Muscle layer of duodenum (tissue), 2 donors: ENCODE measurements around the gene MIA3.

Source experiments
- H3K27ac ChIP-seq: one replicate; pipeline ENCODE4 v1.7.0; 2013; ENCODE audit warnings: mild to moderate bottlenecking, low read length
- H3K27me3 ChIP-seq: one replicate; pipeline ENCODE4 v1.7.0; 2013; ENCODE audit warnings: low read depth, mild to moderate bottlenecking, control low read depth, low read length
- H3K36me3 ChIP-seq, 2 donors: one replicate each; pipeline ENCODE4 v1.7.0; 2013; ENCODE audit warnings: low read length in 2 of 2, control low read depth in 1 of 2, mild to moderate bottlenecking in 1 of 2; ENCODE audit not compliant: insufficient read depth in 2 of 2, control insufficient read depth in 1 of 2
- H3K4me1 ChIP-seq, 2 donors: one replicate each; pipeline ENCODE4 v1.7.0; 2013; ENCODE audit warnings: low read length in 2 of 2, mild to moderate bottlenecking in 2 of 2, control low read depth in 1 of 2, moderate library complexity in 1 of 2; ENCODE audit not compliant: insufficient read depth in 2 of 2, control insufficient read depth in 1 of 2
- H3K4me3 ChIP-seq, 2 donors: one replicate each; pipeline ENCODE4 v1.7.0; 2013; ENCODE audit warnings: low read length in 2 of 2, low read depth in 1 of 2, mild to moderate bottlenecking in 1 of 2
- H3K9me3 ChIP-seq, 2 donors: one replicate each; pipeline ENCODE4 v1.7.0; 2013; ENCODE audit warnings: low read length in 2 of 2, control low read depth in 1 of 2, mild to moderate bottlenecking in 1 of 2; ENCODE audit not compliant: control insufficient read depth in 1 of 2
- donor health status: healthy.

The MIA3 gene

DNA sequence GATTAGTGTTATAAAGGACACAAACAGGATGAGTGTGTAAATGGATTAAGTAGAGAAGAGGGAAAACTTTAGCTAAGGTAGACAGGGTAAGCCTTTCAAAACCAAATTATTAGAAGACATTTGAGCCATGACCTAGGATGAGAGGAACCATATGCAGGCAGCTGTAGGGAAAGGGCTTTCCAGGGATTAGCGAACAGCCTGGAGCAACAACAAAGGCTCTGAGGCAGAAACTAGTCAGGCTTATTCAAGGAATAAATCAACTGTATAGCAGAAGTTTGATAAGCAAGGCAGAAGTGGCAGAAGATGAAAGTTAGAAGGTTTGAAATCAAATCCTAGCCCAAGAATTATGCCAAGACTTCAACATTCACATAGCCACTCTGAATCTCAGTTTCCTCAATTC, 73.1 kb downstream of the MIA3 start:
- peaks cover 11 to 15% of the 10 kb centered on the region in 2 donors for H3K36me3 ChIP-seq
- no peaks in the 10 kb centered on the region for H3K9me3 ChIP-seq
- no peaks in the 10 kb centered on the region for H3K27me3 ChIP-seq
- no peak overlapping the region for H3K27ac ChIP-seq
- H3K4me1 ChIP-seq = no peaks in the 10 kb centered on the region
- H3K4me3 ChIP-seq = no peak overlapping the region

DNA sequence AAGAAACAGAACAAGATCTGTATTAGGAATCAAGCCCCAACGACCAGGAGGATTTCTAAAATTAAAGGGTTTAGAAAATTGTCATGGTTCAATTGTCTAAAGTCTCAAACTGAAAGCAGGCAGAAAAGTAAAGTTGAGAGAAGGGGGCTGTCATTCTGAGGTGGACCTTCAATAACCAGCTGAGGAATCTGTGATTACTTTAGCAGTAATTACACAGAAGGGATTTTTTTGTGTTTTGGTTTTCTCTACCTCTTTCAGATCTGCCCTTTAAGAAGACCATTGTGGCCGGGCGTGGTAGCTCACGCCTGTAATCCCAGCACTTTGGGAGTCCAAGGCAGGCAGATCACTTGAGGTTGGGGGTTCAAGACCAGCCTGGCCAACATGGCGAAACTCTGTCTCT, 77.0 kb downstream of the MIA3 start:
- peaks cover 0 to 4% of the 10 kb centered on the region in 2 donors for H3K36me3 ChIP-seq
- H3K9me3 ChIP-seq = no peaks in the 10 kb centered on the region
- no peak overlapping the region for H3K27ac ChIP-seq
- H3K27me3 ChIP-seq = no peaks in the 10 kb centered on the region
- no peak overlapping the region for H3K4me3 ChIP-seq
- no peaks in the 10 kb centered on the region for H3K4me1 ChIP-seq

DNA sequence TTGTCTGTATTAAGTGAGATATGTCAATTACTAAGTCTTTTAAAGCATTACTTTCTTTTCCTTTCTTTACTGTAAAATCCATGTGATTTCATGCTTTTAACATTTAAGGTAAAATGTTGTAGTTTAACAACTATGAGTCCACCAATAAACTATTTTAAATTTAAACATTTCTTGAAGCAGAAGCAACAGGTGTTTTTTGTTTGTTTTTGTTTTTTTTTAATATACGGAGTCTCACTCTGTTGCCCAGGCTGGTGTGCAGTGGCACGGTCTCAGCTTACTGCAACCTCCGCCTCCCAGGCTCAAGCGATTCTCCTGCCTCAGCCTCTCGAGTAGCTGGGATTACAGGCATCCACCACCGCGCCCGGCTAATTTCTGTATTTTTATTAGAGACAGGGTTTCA, 78.8 kb downstream of the MIA3 start:
- Histone ChIP-seq H3K36me3 (no peaks in the 10 kb centered on the region), H3K27ac (no peak overlapping the region), H3K4me3 (no peak overlapping the region), H3K9me3 (no peaks in the 10 kb centered on the region), H3K27me3 (no peaks in the 10 kb centered on the region), H3K4me1 (no peaks in the 10 kb centered on the region)

DNA sequence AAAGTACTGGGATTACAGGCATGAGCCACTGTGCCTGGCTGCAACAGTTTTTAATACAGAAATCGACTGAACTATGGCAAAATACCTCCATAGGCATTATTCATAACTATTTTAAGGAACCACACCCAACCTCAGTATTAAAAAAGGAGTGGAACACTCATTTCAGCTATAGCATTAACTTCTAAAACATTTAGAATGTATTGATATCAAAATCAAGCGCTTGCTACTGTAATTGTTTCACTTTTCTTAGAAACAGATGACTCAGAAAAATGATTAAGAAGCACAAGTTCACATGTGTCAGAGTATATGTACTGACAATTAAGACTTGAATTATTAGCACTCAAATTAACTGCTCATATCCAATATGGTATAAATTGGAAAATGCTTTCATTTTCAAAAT, 79.3 kb downstream of the MIA3 start:
- Histone ChIP-seq H3K27me3 (no peaks in the 10 kb centered on the region), H3K9me3 (no peaks in the 10 kb centered on the region), H3K36me3 (peaks cover 0 to 2% of the 10 kb centered on the region in 2 donors), H3K27ac (no peak overlapping the region), H3K4me3 (no peak overlapping the region), H3K4me1 (no peaks in the 10 kb centered on the region)

DNA sequence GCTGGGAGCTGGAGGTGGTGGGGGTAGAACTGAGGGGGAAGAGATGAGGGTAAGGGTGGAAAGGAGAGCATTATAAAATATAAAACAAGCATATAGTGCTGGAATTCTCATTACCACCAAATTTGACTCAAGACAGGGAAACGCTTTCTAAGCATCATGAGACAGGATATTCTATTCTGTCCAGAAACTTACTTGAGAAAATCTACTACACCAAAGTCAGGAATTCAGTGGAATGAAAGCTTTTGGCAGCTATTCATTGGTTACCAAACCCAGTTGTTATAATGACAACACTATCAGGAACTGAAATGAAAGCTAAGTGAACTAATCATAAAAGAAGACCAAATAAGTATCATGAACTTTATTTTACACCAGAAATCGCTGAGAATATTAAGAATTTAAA, 79.9 kb downstream of the MIA3 start:
- no peaks in the 10 kb centered on the region for H3K27me3 ChIP-seq
- no peaks in the 10 kb centered on the region for H3K9me3 ChIP-seq
- H3K36me3 ChIP-seq = peaks cover 0 to 8% of the 10 kb centered on the region in 2 donors
- no peak overlapping the region for H3K4me3 ChIP-seq
- no peaks in the 10 kb centered on the region for H3K4me1 ChIP-seq
- H3K27ac ChIP-seq = no peak overlapping the region

DNA sequence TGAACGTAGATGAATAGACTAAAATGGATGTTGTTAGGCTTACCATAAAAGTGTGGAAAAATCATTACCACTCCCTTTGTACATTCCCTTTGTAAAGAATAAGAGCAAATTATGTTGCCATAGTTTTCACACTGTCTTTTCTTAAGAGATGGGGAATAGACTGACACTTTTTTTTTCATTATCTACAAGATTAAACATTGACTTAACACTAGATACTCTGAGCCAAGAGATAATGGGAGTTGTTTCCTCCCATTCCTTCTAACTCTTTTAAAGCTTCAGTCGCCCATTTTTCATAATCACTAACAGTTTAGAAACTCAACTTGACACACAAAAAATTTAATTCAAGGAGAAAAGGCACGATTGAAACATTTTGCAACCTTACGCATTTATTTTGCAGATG, 84.3 kb downstream of the MIA3 start:
- H3K27me3 ChIP-seq = no peaks in the 10 kb centered on the region
- no peak overlapping the region for H3K27ac ChIP-seq
- no peaks in the 10 kb centered on the region for H3K4me1 ChIP-seq
- H3K4me3 ChIP-seq = no peak overlapping the region
- H3K36me3 ChIP-seq = peaks cover 0 to 8% of the 10 kb centered on the region in 2 donors
- H3K9me3 ChIP-seq = no peaks in the 10 kb centered on the region

DNA sequence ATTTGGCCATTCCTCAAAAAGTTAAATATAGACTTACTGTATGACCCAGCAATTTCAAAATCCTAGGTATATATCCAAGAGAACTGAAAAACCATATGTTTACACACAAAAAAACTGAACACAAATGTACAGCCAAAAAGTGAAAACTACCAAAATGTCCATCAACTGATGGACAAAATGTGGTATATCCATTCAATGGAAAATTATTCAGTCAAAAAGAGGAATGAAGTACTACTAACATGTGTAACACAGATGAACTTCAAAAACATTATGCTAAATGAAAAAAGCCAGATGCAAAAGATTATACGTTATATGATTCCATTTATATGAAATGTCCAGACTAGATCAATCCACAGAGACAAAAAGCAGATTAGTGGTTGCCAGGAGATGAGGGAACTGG, 86.4 kb downstream of the MIA3 start:
- H3K27me3 ChIP-seq = no peaks in the 10 kb centered on the region

DNA sequence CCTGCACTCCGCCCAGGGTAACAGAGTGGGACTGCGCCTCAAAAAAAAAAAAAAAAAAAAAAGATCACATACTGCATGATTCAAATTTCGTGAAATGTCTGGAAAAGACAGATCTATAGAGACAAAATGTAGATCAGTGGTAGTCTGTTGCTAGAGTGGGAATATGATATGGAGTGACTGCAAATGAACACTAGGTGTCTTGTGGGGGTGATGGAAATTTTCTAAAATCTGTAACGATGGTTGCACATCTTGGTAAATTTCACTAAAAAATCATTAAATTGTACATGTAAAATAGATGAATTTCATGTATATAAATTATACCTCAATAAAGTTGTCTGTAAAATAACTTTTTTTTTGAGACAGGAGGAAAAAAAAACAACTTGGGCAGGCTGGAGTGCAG, 88.9 kb downstream of the MIA3 start:
- H3K27ac ChIP-seq = no peak overlapping the region
- no peaks in the 10 kb centered on the region for H3K9me3 ChIP-seq
- H3K4me1 ChIP-seq = peaks cover 0 to 12% of the 10 kb centered on the region in 2 donors
- H3K4me3 ChIP-seq = no peak overlapping the region
- peaks cover 0 to 8% of the 10 kb centered on the region in 2 donors for H3K36me3 ChIP-seq
- H3K27me3 ChIP-seq = no peaks in the 10 kb centered on the region

More for the DNA sequence above, 86.4 kb downstream of the MIA3 start:
- H3K27ac ChIP-seq = no peak overlapping the region
- H3K4me1 ChIP-seq = no peaks in the 10 kb centered on the region
- H3K9me3 ChIP-seq = no peaks in the 10 kb centered on the region
- peaks cover 0 to 8% of the 10 kb centered on the region in 2 donors for H3K36me3 ChIP-seq
- no peak overlapping the region for H3K4me3 ChIP-seq

DNA sequence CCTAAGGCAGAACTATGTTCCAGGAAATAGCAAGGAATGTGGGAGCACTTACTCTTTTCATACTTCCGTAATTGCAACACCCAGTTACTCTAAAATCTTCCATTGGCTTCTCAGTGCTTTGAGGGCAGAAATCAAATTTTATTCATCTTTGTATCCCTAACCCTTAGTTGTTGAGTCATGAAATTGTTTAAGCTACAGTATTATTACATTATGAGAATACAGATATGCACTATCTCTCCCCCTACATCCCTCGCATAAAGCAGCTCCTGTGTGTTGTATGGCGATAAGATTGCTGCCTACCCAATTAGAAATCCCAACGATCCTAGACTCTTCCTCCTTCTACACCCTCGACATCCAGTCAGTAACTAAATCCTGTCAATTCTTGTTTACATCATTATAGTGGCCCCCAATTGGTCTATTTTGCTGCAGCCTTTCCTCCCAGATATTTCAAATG, 91.8 kb downstream of the MIA3 start:
- Histone ChIP-seq H3K4me3 (no peak overlapping the region), H3K9me3 (no peaks in the 10 kb centered on the region), H3K36me3 (peaks cover 0 to 7% of the 10 kb centered on the region in 2 donors), H3K27me3 (no peaks in the 10 kb centered on the region), H3K27ac (no peak overlapping the region), H3K4me1 (peaks cover 0 to 23% of the 10 kb centered on the region in 2 donors)

DNA sequence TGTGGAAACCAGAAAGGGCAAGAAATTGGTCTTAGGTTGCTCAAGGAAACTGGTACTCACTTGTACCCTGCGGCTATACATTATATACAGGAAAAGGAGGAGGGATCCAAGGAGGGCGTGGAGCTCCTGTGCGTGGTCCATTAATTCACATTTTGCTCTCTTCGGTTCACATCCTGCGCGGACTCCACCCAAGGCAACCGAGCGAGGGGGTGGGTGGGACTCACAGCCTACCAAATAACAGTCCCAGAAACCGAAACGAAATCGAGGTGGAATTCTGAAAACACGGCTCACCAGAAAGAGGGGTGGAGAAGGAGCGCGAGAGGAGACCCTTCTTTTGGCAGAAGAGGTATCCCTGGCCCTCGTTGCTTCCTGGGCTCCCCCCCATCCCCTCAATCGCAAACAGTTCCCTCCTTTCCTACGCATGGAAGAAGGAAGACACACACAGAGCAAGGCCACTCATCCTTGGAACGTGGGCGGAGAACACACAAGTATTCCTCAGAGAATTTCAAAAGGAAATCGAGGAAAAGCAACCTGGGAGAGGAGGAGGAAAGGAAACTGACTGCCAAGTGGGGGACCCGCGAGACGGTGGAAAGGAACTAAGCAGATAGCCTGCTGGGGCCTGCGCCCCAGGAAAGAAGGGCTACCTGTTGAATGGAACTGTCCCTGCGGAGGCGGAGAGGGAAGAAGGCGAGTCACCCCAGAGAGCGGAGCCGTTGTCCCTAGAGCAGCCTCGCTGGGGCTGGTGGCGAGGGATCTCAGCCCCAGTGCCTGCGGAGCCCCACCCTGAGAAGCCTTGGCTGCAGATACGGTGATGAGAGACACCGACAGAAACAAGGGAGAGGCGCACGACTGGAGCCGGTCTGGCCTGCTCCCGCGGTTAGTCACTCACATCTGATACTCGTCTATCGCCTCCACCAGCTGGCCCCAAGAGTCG, 93.7 kb downstream of the MIA3 start:
- H3K27ac ChIP-seq = peak overlapping the region; percentile 97
- H3K4me1 ChIP-seq = peaks cover 0 to 23% of the 10 kb centered on the region in 2 donors
- H3K4me3 ChIP-seq = peak overlapping the region; percentile 89 to 99
- H3K9me3 ChIP-seq = no peaks in the 10 kb centered on the region
- H3K27me3 ChIP-seq = no peaks in the 10 kb centered on the region
- peaks cover 4 to 12% of the 10 kb centered on the region in 2 donors for H3K36me3 ChIP-seq

DNA sequence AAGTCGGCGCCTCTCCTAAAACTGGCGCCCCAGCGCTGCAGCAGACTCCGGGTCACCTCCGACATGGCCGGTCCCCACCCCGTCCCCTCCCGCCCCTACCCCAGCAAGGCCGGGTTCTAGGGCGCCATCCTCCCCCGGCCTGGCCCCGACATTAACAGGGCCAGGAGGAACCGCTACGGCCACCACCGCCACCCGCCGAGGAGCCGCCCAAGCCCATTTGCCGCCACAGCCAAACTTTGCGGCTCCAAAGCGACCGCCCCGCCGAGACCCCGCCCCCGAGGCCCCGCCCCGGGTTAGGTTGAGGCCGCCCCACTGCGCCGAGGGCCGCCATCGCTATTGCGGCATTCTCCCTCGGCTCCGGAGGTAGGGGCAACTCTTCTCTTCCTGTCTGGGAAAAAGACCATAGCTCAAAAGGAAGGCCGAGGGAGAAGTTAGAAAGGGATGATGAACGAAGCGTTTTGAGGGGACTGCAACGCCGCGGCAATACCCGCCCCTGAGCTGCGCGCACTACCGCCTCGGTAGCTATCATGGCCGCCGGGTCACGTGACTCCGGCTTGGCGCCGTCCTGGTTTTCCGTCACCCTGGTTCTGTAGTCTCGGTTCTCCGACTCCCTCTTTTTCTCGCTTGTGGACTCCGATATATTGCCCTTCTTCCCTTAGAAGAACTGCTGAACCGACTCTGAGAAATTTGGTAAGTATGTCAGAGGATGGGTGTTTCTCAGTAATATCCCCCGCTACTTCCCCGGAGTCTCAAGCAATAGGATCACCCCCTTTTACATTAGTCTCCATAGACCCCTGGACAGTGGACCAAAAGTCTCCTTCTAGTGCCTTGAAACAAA, 94.6 kb downstream of the MIA3 start, which contains the start of the genes AIDA and BROX:
AIDA (minus strand) TSS at position 239 of the 838 bp plus-strand sequence; CDS start at position 65, 174 bp downstream.
BROX (plus strand) TSS at position 312 of the 838 bp plus-strand sequence. CDS start 3,136 bp downstream, outside the sequence.
- H3K27me3 ChIP-seq = no peaks in the 10 kb centered on the region
- H3K9me3 ChIP-seq = no peaks in the 10 kb centered on the region
- peak within 1 kb of the TSS; percentile 98 for H3K27ac ChIP-seq
- H3K4me3 ChIP-seq = peak within 1 kb of the TSS; percentile 89 to 99
- H3K4me1 ChIP-seq = peaks cover 0 to 26% of the 10 kb centered on the region in 2 donors
- H3K36me3 ChIP-seq = peaks cover 9 to 19% of the 10 kb centered on the region in 2 donors
